HCT116 (cell line): ENCODE measurements around the gene SLC25A52.

Source experiments
- POLR2A ChIP-seq: IDR thresholded peaks from 2 replicates; pipeline ENCODE4 v1.7.0; 2011; ENCODE audit warnings: borderline replicate concordance; ENCODE audit not compliant: insufficient read depth, insufficient read length; ENCODE audit errors: extremely low read depth
- POLR2AphosphoS5 ChIP-seq: IDR thresholded peaks from 2 replicates; pipeline ENCODE4 v1.6.1; 2011; ENCODE audit warnings: mild to moderate bottlenecking, low read depth, low read length, moderate library complexity
- ZFX ChIP-seq: fragments of 450-650 bp; IDR thresholded peaks from 2 replicates; pipeline ENCODE4 v1.6.1; 2017
- TF ChIP-seq, protein P1 (sequence below), 3 experiments: fragments of 200-600 bp in 1 of 3; sonication (generic) in 1 of 3; IDR thresholded peaks in 2 of 3; conservative IDR thresholded peaks in 1 of 3; 2 replicates each; pipeline ENCODE4 v1.5.1; 2012 to 2017; ENCODE audit warnings: low read depth in 2 of 3, low read length in 2 of 3, antibody characterized with exemption in 1 of 3, borderline replicate concordance in 1 of 3, control low read depth in 1 of 3, mild to moderate bottlenecking in 1 of 3, mixed read lengths in 1 of 3, mixed run types in 1 of 3, moderate library complexity in 1 of 3; ENCODE audit not compliant: insufficient read depth in 1 of 3
- TF ChIP-seq, protein P2 (sequence below): IDR thresholded peaks from 2 replicates; pipeline ENCODE4 v1.6.1; 2012; ENCODE audit warnings: low read depth
- TF ChIP-seq, protein P3 (sequence below): IDR thresholded peaks from 2 replicates; pipeline ENCODE4 v1.6.1; 2011; ENCODE audit warnings: mild to moderate bottlenecking, low read length, moderate library complexity; ENCODE audit not compliant: insufficient replicate concordance; ENCODE audit errors: extremely low read depth

DNA sequence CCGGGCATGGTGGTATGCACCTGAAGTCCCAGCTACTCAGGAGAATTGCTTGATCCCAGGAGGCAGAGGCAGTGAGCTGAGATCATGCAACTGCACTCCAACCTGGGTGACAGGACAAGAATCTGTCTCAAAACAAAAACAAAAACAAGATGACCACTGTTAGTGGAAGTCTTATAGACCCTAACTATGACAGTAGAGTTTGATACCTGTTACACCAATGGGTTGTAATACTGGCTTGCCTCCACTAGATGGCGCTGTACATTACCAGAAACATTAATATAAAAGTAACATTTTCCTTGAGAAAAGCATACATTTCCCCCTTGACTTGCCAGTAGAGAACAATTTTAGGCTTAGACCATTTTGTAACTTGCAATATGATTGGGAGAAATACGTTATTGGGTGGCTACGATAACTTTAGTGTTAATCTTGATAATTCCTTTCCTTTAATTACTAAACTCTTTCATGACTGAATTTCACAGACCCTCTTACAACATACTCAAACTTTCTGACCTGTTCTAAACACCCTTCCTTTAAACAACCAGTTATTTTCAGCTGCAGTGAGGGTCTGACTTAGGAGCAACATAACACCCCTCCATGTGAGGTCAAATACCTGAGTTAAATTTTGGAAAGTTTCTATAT, 19.5 kb downstream of the SLC25A52 start:
- TF ChIP-seq, protein P1, sequence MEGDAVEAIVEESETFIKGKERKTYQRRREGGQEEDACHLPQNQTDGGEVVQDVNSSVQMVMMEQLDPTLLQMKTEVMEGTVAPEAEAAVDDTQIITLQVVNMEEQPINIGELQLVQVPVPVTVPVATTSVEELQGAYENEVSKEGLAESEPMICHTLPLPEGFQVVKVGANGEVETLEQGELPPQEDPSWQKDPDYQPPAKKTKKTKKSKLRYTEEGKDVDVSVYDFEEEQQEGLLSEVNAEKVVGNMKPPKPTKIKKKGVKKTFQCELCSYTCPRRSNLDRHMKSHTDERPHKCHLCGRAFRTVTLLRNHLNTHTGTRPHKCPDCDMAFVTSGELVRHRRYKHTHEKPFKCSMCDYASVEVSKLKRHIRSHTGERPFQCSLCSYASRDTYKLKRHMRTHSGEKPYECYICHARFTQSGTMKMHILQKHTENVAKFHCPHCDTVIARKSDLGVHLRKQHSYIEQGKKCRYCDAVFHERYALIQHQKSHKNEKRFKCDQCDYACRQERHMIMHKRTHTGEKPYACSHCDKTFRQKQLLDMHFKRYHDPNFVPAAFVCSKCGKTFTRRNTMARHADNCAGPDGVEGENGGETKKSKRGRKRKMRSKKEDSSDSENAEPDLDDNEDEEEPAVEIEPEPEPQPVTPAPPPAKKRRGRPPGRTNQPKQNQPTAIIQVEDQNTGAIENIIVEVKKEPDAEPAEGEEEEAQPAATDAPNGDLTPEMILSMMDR (IDR thresholded peaks at IDR 0.05 in 2 of 3, conservative IDR thresholded peaks at IDR 0.05 in 1 of 3; ENCODE audit: borderline replicate concordance in 1 of 3, insufficient read depth in 1 of 3, low read depth in 2 of 3, low read length in 2 of 3): peak; percentile 48 to 93 (median 72); a peak in 5 of 6 replicates
- no peak for TF ChIP-seq POLR2A
- no peak for TF ChIP-seq ZFX
- no peak for TF ChIP-seq POLR2AphosphoS5
- TF ChIP-seq, protein P2, sequence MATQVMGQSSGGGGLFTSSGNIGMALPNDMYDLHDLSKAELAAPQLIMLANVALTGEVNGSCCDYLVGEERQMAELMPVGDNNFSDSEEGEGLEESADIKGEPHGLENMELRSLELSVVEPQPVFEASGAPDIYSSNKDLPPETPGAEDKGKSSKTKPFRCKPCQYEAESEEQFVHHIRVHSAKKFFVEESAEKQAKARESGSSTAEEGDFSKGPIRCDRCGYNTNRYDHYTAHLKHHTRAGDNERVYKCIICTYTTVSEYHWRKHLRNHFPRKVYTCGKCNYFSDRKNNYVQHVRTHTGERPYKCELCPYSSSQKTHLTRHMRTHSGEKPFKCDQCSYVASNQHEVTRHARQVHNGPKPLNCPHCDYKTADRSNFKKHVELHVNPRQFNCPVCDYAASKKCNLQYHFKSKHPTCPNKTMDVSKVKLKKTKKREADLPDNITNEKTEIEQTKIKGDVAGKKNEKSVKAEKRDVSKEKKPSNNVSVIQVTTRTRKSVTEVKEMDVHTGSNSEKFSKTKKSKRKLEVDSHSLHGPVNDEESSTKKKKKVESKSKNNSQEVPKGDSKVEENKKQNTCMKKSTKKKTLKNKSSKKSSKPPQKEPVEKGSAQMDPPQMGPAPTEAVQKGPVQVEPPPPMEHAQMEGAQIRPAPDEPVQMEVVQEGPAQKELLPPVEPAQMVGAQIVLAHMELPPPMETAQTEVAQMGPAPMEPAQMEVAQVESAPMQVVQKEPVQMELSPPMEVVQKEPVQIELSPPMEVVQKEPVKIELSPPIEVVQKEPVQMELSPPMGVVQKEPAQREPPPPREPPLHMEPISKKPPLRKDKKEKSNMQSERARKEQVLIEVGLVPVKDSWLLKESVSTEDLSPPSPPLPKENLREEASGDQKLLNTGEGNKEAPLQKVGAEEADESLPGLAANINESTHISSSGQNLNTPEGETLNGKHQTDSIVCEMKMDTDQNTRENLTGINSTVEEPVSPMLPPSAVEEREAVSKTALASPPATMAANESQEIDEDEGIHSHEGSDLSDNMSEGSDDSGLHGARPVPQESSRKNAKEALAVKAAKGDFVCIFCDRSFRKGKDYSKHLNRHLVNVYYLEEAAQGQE: no peak
- TF ChIP-seq, protein P3, sequence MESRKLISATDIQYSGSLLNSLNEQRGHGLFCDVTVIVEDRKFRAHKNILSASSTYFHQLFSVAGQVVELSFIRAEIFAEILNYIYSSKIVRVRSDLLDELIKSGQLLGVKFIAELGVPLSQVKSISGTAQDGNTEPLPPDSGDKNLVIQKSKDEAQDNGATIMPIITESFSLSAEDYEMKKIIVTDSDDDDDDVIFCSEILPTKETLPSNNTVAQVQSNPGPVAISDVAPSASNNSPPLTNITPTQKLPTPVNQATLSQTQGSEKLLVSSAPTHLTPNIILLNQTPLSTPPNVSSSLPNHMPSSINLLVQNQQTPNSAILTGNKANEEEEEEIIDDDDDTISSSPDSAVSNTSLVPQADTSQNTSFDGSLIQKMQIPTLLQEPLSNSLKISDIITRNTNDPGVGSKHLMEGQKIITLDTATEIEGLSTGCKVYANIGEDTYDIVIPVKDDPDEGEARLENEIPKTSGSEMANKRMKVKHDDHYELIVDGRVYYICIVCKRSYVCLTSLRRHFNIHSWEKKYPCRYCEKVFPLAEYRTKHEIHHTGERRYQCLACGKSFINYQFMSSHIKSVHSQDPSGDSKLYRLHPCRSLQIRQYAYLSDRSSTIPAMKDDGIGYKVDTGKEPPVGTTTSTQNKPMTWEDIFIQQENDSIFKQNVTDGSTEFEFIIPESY: no peak
